22Rv1 (cell line): ENCODE measurements around the gene ALLC.

ENCODE experiments used
- ZFX ChIP-seq: fragments of 450-650 bp; IDR thresholded peaks from 2 replicates; pipeline ENCODE4 v1.6.1; 2017; ENCODE audit warnings: antibody characterized with exemption, borderline replicate concordance
- TF ChIP-seq, protein P1 (sequence below): fragments of 450-650 bp; IDR thresholded peaks from 2 replicates; pipeline ENCODE4 v1.5.1; 2017; ENCODE audit warnings: mild to moderate bottlenecking

DNA sequence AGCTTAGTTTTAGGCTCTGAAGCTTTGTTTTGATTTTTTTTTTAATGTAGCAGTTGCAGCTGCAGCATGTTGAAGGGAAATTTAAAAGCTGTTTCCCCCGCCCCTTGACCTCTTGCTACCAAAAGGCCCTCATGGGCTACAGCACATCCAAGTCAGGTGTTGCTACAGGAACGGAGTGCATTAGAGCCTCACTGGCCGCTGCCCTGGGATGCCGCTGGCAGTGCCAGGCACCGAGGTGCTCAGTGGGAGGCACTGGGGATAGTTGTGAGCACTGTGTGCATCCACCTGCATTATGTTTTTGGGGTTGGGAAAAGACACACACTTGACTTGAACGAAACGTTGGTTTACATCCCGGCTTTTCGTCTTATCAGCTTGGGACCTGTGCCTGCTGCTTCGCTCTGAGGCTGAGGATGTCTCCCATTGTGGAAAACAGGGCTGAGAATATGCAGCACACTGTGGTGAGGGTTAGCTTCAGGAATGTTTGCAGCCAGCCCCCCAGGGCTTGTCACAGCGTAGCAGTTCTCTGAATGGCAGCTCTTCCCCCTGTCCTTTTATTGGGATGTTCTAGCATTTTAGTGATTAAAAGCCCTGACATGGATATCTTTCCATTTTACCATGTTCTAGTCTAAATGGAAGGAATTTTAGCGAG, 69.5 kb downstream of the ALLC start:
- TF ChIP-seq, protein P1, sequence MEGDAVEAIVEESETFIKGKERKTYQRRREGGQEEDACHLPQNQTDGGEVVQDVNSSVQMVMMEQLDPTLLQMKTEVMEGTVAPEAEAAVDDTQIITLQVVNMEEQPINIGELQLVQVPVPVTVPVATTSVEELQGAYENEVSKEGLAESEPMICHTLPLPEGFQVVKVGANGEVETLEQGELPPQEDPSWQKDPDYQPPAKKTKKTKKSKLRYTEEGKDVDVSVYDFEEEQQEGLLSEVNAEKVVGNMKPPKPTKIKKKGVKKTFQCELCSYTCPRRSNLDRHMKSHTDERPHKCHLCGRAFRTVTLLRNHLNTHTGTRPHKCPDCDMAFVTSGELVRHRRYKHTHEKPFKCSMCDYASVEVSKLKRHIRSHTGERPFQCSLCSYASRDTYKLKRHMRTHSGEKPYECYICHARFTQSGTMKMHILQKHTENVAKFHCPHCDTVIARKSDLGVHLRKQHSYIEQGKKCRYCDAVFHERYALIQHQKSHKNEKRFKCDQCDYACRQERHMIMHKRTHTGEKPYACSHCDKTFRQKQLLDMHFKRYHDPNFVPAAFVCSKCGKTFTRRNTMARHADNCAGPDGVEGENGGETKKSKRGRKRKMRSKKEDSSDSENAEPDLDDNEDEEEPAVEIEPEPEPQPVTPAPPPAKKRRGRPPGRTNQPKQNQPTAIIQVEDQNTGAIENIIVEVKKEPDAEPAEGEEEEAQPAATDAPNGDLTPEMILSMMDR, result no peak
- no peak for TF ChIP-seq ZFX
